Measurements from ENCODE around the gene PXMP2.

DNA sequence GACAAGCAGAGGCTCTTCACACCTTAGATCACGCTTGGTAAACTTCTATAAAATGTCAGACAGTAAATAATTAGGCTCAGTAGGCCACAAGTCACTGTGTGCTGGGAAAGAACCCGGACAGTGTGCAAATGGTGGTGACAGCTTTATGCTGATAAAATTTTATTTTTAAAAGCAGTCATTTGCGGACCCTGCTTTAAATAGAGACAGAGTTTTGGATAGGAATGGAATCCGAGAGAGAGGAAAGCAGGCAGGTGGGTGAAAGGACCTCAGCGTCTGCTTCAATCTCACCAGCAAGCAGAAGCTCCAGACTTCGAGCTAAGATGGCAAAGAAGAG, 52.9 kb downstream of the PXMP2 start:
- TF ChIP-seq CTCF (optimal IDR thresholded peaks at IDR 0.05 in 1 of 3, IDR thresholded peaks at IDR 0.05 in 1 of 3, conservative IDR thresholded peaks at IDR 0.05 in 1 of 3; ENCODE audit: extremely low read depth in 1 of 3, insufficient read depth in 2 of 3, low read length in 3 of 3): no peak
- TF ChIP-seq EZH2 (IDR thresholded peaks at IDR 0.05; ENCODE audit: low read length): no peak
